ENCODE measurements around the gene STAG2. TPM values are rescaled to one million over a fixed set of nuclear protein-coding genes. Genes with fewer than 3 reads are reported as not detected.

STAG2 gene
- total RNA-seq, 2 donors from 2014 or later, result 56.7 to 84.8 TPM

DNA sequence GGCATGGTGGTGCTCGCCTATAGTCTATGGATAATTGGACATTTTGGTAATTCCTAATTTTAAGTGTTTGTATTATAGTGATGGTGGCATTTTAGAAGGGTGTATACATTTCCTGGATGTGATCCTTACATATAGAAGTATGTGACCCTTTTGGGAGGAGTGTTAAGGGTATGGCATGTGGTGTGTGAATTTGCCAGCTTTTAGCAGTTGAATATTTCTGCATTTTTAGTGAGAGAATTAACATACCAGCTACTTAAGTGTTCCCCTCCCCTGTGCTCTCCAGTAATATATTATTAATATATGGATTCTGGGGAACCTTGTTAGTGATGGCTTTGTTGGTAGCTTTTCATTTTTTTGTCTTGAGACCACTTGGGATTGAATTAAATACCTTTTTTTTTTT, 55.3 kb downstream of the STAG2 start:
- TF ChIP-seq, protein P1, sequence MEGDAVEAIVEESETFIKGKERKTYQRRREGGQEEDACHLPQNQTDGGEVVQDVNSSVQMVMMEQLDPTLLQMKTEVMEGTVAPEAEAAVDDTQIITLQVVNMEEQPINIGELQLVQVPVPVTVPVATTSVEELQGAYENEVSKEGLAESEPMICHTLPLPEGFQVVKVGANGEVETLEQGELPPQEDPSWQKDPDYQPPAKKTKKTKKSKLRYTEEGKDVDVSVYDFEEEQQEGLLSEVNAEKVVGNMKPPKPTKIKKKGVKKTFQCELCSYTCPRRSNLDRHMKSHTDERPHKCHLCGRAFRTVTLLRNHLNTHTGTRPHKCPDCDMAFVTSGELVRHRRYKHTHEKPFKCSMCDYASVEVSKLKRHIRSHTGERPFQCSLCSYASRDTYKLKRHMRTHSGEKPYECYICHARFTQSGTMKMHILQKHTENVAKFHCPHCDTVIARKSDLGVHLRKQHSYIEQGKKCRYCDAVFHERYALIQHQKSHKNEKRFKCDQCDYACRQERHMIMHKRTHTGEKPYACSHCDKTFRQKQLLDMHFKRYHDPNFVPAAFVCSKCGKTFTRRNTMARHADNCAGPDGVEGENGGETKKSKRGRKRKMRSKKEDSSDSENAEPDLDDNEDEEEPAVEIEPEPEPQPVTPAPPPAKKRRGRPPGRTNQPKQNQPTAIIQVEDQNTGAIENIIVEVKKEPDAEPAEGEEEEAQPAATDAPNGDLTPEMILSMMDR (IDR thresholded peaks at IDR 0.05), result no peak
- Histone ChIP-seq H3K36me3 (no peaks in the 10 kb centered on the region), H3K27me3 (no peaks in the 10 kb centered on the region), H3K4me3 (no peak overlapping the region), H3K27ac (no peak overlapping the region), H3K9me3 (no peaks in the 10 kb centered on the region), H3K9ac (ENCODE audit: low read depth in 2 of 2, low read length in 2 of 2) (no peak overlapping the region), H3K4me1 (no peaks in the 10 kb centered on the region)
- DNase-seq, result no peak
- intact Hi-C loops (cut with DNase I), result no loop called here

GRCh38 chrX:124018023-124018422, 56.5 kb downstream of the STAG2 start:
- Histone ChIP-seq H3K27ac (no peak overlapping the region), H3K4me1 (no peaks in the 10 kb centered on the region), H3K9me3 (no peaks in the 10 kb centered on the region), H3K36me3 (no peaks in the 10 kb centered on the region), H3K4me3 (no peak overlapping the region), H3K27me3 (no peaks in the 10 kb centered on the region), H3K9ac (ENCODE audit: low read depth in 2 of 2, low read length in 2 of 2) (no peak overlapping the region)
- DNase-seq, result no peak
- intact Hi-C loops (cut with DNase I), result no loop called here
- TF ChIP-seq, protein P1 (IDR thresholded peaks at IDR 0.05), result no peak

GRCh38 chrX:124023838-124024238, 62.3 kb downstream of the STAG2 start:
- Histone ChIP-seq H3K9ac (ENCODE audit: low read depth in 2 of 2, low read length in 2 of 2) (no peak overlapping the region), H3K4me1 (no peaks in the 10 kb centered on the region), H3K9me3 (no peaks in the 10 kb centered on the region), H3K27ac (no peak overlapping the region), H3K4me3 (no peak overlapping the region), H3K27me3 (no peaks in the 10 kb centered on the region), H3K36me3 (no peaks in the 10 kb centered on the region)
- intact Hi-C loops (cut with DNase I), result no loop called here
- no peak for DNase-seq
- TF ChIP-seq, protein P1 (IDR thresholded peaks at IDR 0.05), result no peak

- no peaks in the 10 kb centered on the region for H3K4me1 ChIP-seq
- DNase-seq, result no peak
- H3K27me3 ChIP-seq, result no peaks in the 10 kb centered on the region
- no peak overlapping the region for H3K4me3 ChIP-seq
- TF ChIP-seq, protein P1 (IDR thresholded peaks at IDR 0.05), result no peak
- no peak overlapping the region for H3K9ac ChIP-seq (ENCODE audit: low read depth in 2 of 2, low read length in 2 of 2)
- H3K27ac ChIP-seq, result no peak overlapping the region
- intact Hi-C loops (cut with DNase I), result no loop called here
- H3K9me3 ChIP-seq, result no peaks in the 10 kb centered on the region
- no peaks in the 10 kb centered on the region for H3K36me3 ChIP-seq
Observed at GRCh38 chrX:124026529-124026928, 65.0 kb downstream of the STAG2 start.

DNA sequence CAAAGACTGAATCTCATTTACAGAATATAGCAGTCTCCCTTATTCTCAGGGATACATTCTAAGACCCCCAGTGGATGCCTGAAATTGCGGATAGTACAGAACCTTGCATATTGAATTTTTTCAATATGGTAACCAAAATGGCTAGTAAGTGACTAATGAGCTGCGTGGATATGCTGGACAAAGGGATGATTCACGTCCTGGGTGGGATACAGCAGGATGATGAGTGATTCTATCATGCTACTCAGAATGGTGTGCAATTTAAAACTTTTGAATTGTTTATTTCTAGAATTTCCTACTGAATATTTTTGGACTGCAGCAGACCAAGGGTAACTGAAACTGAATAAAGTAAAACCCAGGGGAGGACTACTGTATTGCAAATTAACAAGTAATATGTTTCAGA, 66.7 kb downstream of the STAG2 start:
- intact Hi-C loops (cut with DNase I), result no loop called here
- Histone ChIP-seq H3K9me3 (no peaks in the 10 kb centered on the region), H3K4me1 (no peaks in the 10 kb centered on the region), H3K9ac (ENCODE audit: low read depth in 2 of 2, low read length in 2 of 2) (no peak overlapping the region), H3K36me3 (no peaks in the 10 kb centered on the region), H3K27me3 (no peaks in the 10 kb centered on the region), H3K4me3 (no peak overlapping the region), H3K27ac (no peak overlapping the region)
- TF ChIP-seq, protein P1 (IDR thresholded peaks at IDR 0.05), result no peak
- DNase-seq, result no peak

DNA sequence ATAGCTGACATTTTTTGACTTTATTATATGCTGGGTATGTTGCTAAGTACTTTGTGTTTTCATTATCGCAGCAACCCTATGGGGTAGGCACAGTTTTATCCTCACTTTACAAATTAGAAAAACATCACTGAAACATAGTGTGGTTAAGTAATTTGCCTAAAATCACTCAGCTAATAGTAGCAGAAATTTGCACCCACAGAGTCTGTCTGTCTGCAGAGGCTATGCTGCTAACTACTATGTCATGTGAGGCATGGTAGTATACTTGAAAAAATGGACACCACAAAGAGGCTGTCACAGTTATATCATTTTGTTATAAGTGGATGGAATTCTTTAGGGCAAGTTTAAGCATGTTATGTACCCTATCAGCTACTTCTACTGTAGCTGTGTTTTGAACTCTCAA, 69.0 kb downstream of the STAG2 start:
- H3K4me1 ChIP-seq, result no peaks in the 10 kb centered on the region
- TF ChIP-seq, protein P1 (IDR thresholded peaks at IDR 0.05), result no peak

More for the DNA sequence above, 69.0 kb downstream of the STAG2 start:
- intact Hi-C loops (cut with DNase I), result no loop called here
- DNase-seq, result no peak
- Histone ChIP-seq H3K9ac (ENCODE audit: low read depth in 2 of 2, low read length in 2 of 2) (no peak overlapping the region), H3K4me3 (no peak overlapping the region), H3K27me3 (no peaks in the 10 kb centered on the region), H3K27ac (no peak overlapping the region), H3K36me3 (no peaks in the 10 kb centered on the region), H3K9me3 (no peaks in the 10 kb centered on the region)

Data from colonic mucosa (tissue), 4 donors.